Head of caudate nucleus (tissue), 42 donors: ENCODE measurements around the gene AMY1C.
A peak's percentile ranks its signal among the peaks of the same experiment; 100 is the strongest.
"Not testable (repeated sequence)": the region's sequence is repeated elsewhere in the genome, so short reads cannot be mapped to it uniquely, and the experiment has no call there.

Experiments used
- DNase-seq, 42 donors: peaks; one replicate each; pipeline versions ENCODE4 v3.0.0 to v3.0.0-alpha.2; 2020 to 2021; ENCODE audit warnings: mixed read lengths in 7 of 42
- intact Hi-C: fragments of 100-400 bp; cut with DNase I; formaldehyde crosslinking; loops from one replicate; pipeline ENCODE4 v1.15.0; 2022

Gene AMY1C

DNA sequence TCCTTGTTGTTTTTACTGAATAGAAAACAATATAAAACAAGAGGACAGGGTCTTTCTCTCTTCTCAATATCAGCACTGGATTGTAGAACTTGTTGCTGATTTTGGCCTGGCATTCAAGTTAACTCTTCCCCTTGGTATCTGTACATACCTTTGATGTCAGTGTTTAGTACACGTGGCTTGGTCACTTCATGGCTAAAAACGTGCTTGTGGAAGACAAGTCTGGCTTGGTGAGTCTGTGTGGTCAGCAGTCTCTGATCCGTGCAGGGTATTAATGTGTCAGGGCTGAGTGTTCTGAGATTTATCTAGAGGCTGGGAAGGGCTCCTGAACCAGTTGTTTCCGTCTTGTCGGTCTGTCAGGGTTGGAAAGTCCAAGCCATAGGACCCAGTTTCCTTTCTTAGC is at the start of gene AMY1C:
AMY1C (plus strand) TSS at position 301 of the 400 bp plus-strand sequence. CDS start 572 bp downstream, outside the sequence.
- DNase-seq, intact Hi-C loops: not testable (repeated sequence)

DNA sequence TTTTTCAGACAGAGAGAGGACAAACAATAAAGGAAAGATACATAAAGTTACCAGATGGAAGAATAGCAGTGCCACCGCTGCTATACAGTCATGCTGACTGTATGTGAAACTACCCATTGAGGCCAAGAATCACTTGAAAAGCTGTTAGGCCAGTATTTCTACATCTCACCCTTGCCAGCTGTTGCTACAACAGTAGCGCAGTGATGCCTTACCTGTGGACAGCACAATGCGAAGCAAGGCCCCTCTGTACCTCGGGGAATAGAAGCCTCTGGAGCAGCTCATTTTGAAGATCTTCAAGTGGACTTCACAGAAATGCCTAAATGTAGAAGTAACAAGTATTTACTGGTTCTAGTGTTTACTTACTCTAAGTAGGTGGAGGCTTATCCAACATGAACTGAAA is 49.0 kb upstream of the AMY1C start:
- intact Hi-C loops, DNase-seq: not testable (repeated sequence)

DNA sequence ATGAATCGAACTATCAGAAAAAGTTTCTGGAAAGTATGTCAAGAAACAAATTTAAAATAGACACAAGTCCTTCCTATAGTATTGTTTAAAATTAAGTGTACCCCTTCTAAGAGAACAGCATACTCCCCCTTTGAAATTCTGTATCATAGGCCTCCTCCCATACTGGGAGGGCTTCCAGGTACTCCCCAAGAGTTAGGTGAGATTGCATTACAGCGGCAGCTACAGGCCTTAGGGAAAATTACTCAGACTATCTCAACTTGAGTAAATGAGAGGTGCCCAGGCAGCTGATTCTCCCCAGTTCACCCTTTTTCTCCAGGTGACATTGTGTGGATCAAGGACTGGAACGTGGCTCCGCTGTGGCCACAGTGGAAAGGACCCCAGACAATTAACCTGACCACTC is 48.4 kb upstream of the AMY1C start:
- DNase-seq, intact Hi-C loops: not testable (repeated sequence)

DNA sequence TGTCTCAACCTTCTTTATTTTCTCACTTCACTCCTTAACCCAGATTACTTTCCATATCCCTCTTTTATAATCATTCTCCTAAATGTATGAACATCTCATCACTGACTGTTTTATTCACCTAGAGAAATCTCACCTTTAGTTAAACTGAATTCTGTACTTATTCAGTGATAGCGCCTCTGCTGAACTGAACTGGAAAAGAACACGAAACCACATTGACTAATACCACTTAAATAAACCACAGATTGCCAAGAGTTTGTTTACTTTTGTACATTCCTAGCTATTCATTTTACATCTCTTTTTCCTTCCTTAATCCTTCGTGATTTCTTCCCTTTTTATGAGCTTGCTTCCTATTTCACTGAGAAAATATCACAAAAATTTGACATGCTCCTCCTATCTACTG is 42.0 kb upstream of the AMY1C start:
- intact Hi-C loops, DNase-seq: not testable (repeated sequence)

DNA sequence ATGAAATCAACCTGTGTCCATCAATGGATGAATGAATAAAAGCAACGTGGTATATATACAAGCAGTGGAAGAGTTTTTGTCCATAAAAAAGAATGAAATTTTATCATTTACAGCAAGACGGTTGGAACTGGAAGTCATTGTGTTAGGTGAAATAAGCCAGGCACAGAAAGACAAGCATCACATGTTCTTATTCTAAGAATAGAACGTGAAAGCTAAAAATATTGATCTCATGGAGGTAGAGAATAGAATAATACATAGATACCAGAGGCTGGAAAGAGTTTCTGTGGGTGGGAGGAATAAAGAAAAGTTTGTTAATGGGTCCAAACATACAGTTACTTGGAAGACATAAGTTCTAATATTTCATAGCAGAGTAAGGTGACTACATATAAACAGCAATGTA is 39.3 kb upstream of the AMY1C start:
- intact Hi-C loops, DNase-seq: not testable (repeated sequence)

DNA sequence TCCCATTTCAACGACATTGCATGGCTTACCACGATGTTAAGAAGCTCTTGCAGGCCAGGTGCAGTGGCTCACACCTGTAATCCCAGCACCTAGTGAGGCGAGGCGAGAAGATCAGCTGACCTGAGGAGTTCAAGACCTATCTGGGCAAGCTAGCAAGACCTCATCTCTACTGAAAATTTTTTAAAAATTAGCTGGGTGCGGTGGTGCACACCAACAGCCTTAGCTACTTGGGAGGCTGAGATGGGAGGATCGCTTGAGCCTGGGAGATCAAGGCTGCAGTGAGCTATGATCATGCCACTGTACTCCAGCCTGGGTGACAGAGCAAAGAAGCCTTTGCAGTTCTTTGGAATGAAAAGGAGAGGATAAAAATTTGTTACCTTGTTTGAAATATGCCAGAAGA is 32.3 kb upstream of the AMY1C start:
- intact Hi-C loops: not testable (repeated sequence)
- DNase-seq: peak in 5 of 42 donors; percentile 0 to 36 (median 31)

DNA sequence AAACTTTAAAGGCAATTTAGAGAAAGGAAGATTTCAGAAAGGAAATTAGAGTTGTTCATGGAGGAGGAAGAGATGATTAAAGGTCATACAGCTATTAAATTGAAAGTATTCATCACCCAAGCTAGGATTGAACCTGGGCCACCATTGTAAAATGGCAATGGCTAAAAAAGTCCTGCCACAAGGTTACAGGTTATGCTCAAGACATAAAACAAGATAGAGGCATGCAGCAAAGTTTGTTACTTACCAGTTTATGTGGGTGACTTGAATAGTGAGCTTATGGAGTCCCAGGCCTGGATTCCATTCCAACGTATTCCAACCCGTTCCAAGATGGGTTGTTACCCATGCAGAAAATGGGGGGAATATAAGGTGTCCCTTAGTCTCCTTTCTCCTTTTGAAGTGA is 28.2 kb upstream of the AMY1C start:
- DNase-seq, intact Hi-C loops: not testable (repeated sequence)

DNA sequence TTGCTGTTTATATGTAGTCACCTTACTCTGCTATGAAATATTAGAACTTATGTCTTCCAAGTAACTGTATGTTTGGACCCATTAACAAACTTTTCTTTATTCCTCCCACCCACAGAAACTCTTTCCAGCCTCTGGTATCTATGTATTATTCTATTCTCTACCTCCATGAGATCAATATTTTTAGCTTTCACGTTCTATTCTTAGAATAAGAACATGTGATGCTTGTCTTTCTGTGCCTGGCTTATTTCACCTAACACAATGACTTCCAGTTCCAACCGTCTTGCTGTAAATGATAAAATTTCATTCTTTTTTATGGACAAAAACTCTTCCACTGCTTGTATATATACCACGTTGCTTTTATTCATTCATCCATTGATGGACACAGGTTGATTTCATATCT is 14.4 kb upstream of the AMY1C start:
- DNase-seq, intact Hi-C loops: not testable (repeated sequence)

DNA sequence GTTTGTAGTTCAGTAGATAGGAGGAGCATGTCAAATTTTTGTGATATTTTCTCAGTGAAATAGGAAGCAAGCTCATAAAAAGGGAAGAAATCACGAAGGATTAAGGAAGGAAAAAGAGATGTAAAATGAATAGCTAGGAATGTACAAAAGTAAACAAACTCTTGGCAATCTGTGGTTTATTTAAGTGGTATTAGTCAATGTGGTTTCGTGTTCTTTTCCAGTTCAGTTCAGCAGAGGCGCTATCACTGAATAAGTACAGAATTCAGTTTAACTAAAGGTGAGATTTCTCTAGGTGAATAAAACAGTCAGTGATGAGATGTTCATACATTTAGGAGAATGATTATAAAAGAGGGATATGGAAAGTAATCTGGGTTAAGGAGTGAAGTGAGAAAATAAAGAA is 11.7 kb upstream of the AMY1C start:
- DNase-seq, intact Hi-C loops: not testable (repeated sequence)

DNA sequence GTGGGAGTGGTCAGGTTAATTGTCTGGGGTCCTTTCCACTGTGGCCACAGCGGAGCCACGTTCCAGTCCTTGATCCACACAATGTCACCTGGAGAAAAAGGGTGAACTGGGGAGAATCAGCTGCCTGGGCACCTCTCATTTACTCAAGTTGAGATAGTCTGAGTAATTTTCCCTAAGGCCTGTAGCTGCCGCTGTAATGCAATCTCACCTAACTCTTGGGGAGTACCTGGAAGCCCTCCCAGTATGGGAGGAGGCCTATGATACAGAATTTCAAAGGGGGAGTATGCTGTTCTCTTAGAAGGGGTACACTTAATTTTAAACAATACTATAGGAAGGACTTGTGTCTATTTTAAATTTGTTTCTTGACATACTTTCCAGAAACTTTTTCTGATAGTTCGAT is 5.2 kb upstream of the AMY1C start:
- intact Hi-C loops, DNase-seq: not testable (repeated sequence)

DNA sequence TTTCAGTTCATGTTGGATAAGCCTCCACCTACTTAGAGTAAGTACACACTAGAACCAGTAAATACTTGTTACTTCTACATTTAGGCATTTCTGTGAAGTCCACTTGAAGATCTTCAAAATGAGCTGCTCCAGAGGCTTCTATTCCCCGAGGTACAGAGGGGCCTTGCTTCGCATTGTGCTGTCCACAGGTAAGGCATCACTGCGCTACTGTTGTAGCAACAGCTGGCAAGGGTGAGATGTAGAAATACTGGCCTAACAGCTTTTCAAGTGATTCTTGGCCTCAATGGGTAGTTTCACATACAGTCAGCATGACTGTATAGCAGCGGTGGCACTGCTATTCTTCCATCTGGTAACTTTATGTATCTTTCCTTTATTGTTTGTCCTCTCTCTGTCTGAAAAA is 4.7 kb upstream of the AMY1C start:
- intact Hi-C loops, DNase-seq: not testable (repeated sequence)

DNA sequence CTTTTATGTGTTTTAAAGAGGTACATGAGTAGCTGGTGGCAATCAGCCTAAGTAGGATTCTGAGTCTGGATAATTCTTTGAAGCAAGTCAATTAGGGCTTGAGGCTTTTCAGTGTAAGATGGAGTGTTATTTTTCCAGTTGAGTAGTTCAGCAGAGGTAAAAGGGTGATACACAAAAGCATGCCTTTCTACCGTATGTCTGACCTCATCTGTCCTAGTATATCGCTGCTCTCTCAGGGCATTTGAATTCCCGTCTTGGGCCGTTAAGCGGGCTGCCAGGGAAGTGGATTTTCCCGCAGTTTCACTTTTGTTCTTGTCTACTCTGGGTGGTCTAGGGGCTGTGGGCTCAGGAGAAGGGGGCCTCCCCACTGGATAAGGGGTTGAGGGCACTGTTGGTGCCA is 1.4 kb upstream of the AMY1C start:
- DNase-seq, intact Hi-C loops: not testable (repeated sequence)

DNA sequence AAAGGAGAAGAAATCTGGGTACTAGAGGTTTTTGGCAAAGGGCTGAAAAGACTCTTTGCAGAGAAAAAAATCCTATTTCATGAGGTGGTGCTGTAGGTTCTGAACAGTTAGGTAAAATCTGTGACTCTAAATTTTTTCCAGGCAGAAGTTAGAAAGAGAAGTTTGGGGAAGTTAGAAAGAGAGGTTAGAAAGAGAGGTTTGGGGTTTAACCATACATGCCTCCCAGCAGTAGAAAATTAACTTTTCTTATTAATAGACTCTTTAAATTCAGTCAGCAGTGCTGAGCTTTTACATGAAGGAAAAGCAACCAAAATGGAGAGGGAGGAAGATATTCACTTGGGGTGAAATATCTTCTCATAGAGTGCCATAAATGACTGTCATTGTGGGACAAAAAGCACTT is 12.2 kb downstream of the AMY1C start:
- DNase-seq: no peak
- intact Hi-C loops: no loop called here

DNA sequence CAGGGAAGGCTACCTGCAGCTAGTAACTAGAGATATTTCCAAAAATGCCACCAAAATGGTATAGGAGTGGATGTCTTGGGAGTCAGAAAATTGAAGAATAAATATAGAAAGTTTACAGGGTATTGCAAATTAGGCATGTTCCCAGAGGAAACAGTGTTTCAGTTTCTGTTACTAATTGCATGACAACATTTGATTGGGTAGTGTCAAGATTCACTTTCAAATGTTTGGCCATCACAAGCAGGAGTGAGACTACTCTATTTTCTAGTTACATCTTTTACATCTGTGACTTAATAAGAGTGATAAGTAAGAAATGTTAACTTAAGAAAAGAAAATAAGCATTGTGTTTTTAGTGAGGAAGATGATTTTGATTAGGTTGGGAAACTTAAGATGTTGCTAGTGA is 30.2 kb downstream of the AMY1C start:
- intact Hi-C loops: no loop called here
- no peak for DNase-seq

DNA sequence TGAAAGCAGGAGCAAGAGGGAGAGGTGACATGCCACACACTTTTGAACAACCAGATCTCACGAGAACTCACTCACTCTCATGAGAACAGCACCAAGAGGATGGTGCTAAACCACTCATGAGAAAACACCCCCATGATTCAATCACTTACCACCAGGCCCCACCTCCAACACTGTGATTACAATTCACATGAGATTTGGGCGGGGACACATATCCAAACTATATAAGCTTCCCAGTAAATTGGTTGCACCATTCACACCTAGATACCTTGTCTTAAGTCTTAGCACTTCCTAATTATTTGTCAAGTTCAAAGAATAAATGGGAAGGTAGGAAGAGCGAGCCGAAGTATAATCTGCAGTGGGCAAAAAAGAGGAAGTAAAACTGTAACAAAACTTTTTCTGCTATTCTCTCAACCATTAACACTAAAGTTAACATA is 34.3 kb downstream of the AMY1C start:
- intact Hi-C loops: no loop called here
- DNase-seq: no peak

DNA sequence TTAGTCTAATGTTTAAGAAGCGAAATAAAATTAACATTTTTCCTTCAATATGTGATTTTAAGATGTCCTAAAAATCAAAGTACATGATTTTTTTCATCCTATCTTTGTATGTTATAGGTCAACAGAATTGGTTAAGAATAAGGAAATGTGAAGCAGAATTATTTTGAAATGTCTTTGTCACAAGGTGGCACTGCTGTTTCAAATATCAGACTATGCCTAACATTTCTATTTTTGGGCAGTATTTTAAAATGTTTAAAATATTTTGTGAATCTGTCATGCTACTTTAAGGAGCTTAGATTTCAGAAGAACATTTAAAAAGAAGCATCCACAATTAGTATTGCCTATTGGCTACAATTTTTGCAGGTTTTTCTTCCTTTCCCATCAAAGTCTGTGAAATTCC is 38.7 kb downstream of the AMY1C start:
- intact Hi-C loops: no loop called here
- no peak for DNase-seq

DNA sequence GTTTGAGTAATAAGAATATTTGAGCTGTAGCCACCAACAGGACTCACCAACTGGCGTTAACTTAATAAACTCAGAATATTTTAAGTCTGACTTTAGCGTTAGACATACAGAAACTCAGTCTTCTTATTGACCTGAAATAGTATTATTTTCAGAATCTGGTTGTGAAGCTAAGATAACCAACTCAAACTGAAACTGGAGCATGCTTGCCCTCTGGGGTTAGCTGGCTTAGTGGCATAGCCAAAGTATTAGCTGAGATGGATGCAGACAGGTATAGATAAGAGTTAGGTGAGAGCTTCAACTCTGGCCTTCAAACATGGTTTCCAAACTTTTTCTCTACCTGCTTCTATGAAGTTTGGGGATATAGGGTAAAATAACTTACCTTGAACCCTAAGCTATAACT is 40.5 kb downstream of the AMY1C start:
- intact Hi-C loops: no loop called here
- DNase-seq: no peak
